Endothelial cell of umbilical vein (primary cell): ENCODE measurements around the gene OR10X1. TPM values are rescaled to one million over a fixed set of nuclear protein-coding genes. Genes with fewer than 3 reads are reported as not detected.

Source experiments
- BruUV-seq: library from RNA; stranded (reverse); fragments of 400-500 nt; replicated peaks from 2 replicates; lab custom pipeline; 2021; lab: Mats Ljungman, UMichigan
- CTCF ChIA-PET: fragments of 300-600, 350-600 bp; sonication (Branson Sonifier 250); formaldehyde crosslinking; loops from one replicate; lab custom pipeline; 2021; ENCODE audit warnings: antibody characterized with exemption, inconsistent platforms; lab: Charles Lee
- POLR2A ChIA-PET: fragments of 300-600, 350-600 bp; sonication (Branson Sonifier 250); formaldehyde crosslinking; loops from one replicate; lab custom pipeline; 2021; ENCODE audit warnings: antibody characterized with exemption, inconsistent platforms; lab: Charles Lee
- DNase-seq: peaks from one replicate; pipeline ENCODE4 v3.0.0-alpha.2; 2011; ENCODE audit warnings: low read depth, low spot score
- FAIRE-seq: peaks from 2 replicates; lab custom pipeline; 2011; peaks lifted over from hg19 to GRCh38; lab: Jason Lieb, UNC
- H2AFZ ChIP-seq: 2 replicates; pipeline ENCODE4 v1.6.0; 2012; ENCODE audit warnings: low read depth, low read length, control low read depth, inconsistent platforms
- H3K27ac ChIP-seq: 2 replicates; pipeline ENCODE4 v1.5.1; 2011; ENCODE audit warnings: low read depth, mild to moderate bottlenecking, control low read depth, low read length, moderate library complexity; ENCODE audit not compliant: insufficient read depth
- H3K27me3 ChIP-seq, 2 experiments: 2 replicates each; pipeline versions ENCODE4 v1.6.0 to v1.6.1; 2011; ENCODE audit warnings: low read length in 2 of 2, mixed read lengths in 1 of 2; ENCODE audit not compliant: control insufficient read depth in 2 of 2, insufficient read depth in 2 of 2
- H3K36me3 ChIP-seq, 2 experiments: 2 replicates in 1 of 2; 3 replicates in 1 of 2; pipeline ENCODE4 v1.5.1; 2011; ENCODE audit warnings: low read length in 2 of 2, mild to moderate bottlenecking in 1 of 2, moderate library complexity in 1 of 2; ENCODE audit not compliant: control insufficient read depth in 2 of 2, insufficient read depth in 2 of 2; ENCODE audit errors: extremely low read depth in 1 of 2
- H3K4me1 ChIP-seq: 3 replicates; pipeline ENCODE4 v1.5.1; 2011; ENCODE audit warnings: mild to moderate bottlenecking, low read length; ENCODE audit not compliant: control insufficient read depth, insufficient read depth; ENCODE audit errors: extremely low read depth
- H3K4me2 ChIP-seq: 2 replicates; pipeline ENCODE4 v1.6.1; 2011; ENCODE audit warnings: low read length, control low read depth, mixed read lengths; ENCODE audit not compliant: insufficient read depth
- H3K4me3 ChIP-seq, 3 experiments: fragments of 200-600 bp in 1 of 3; sonication (generic), shearing (Covaris generic) in 1 of 3; replicated peaks in 1 of 3; 2 replicates each; pipeline ENCODE4 v1.5.1; 2011 to 2016; ENCODE audit warnings: control low read depth in 3 of 3, low read length in 3 of 3, mild to moderate bottlenecking in 2 of 3, inconsistent platforms in 1 of 3, low read depth in 1 of 3, moderate library complexity in 1 of 3; ENCODE audit not compliant: insufficient read depth in 1 of 3
- H3K79me2 ChIP-seq: 2 replicates; pipeline ENCODE4 v1.6.0; 2012; ENCODE audit warnings: low read length, inconsistent platforms; ENCODE audit not compliant: control insufficient read depth, insufficient read depth
- H3K9ac ChIP-seq: replicated peaks from 2 replicates; pipeline ENCODE3; 2011; ENCODE audit warnings: low read length, control low read depth; ENCODE audit not compliant: insufficient read depth; ENCODE audit errors: extremely low read depth
- H3K9me1 ChIP-seq: replicated peaks from 3 replicates; pipeline ENCODE4 v1.6.0; 2011; ENCODE audit warnings: mild to moderate bottlenecking, low read length; ENCODE audit not compliant: control insufficient read depth, insufficient read depth; ENCODE audit errors: extremely low read depth
- H3K9me3 ChIP-seq: replicated peaks from 2 replicates; pipeline ENCODE4 v1.5.1; 2012; ENCODE audit warnings: low read length, inconsistent platforms; ENCODE audit not compliant: control insufficient read depth, insufficient read depth
- H4K20me1 ChIP-seq: replicated peaks from 2 replicates; pipeline ENCODE3; 2011; ENCODE audit warnings: mild to moderate bottlenecking, low read length; ENCODE audit not compliant: control insufficient read depth, insufficient read depth; ENCODE audit errors: extremely low read depth
- CTCF ChIP-seq, 2 donors: IDR thresholded peaks; 1 replicate in 1 of 2; 2 replicates in 1 of 2; pipeline ENCODE4 v1.5.1; 2011; ENCODE audit warnings: low read length in 2 of 2, mild to moderate bottlenecking in 2 of 2, moderate library complexity in 2 of 2, control low read depth in 1 of 2, inconsistent platforms in 1 of 2, low read depth in 1 of 2; ENCODE audit not compliant: insufficient read depth in 1 of 2; ENCODE audit errors: extremely low read depth in 1 of 2
- EZH2 ChIP-seq: IDR thresholded peaks from 2 replicates; pipeline ENCODE4 v1.6.1; 2012; ENCODE audit warnings: borderline replicate concordance, low read depth, mild to moderate bottlenecking, moderate library complexity, low read length, inconsistent platforms; ENCODE audit not compliant: severe bottlenecking
- FOS ChIP-seq: IDR thresholded peaks from 2 replicates; pipeline ENCODE4 v1.6.1; 2011; ENCODE audit warnings: mild to moderate bottlenecking, low read length, moderate library complexity, borderline replicate concordance; ENCODE audit not compliant: insufficient read depth
- GATA2 ChIP-seq: IDR thresholded peaks from 2 replicates; pipeline ENCODE4 v1.7.0; 2011; ENCODE audit warnings: low read depth, mild to moderate bottlenecking, moderate library complexity, mixed read lengths, low read length; ENCODE audit not compliant: insufficient read length, insufficient read depth
- JUN ChIP-seq: IDR thresholded peaks from 2 replicates; pipeline ENCODE4 v1.6.1; 2011; ENCODE audit warnings: borderline replicate concordance, low read depth; ENCODE audit not compliant: insufficient read length, insufficient read depth
- MAX ChIP-seq: IDR thresholded peaks from 2 replicates; pipeline ENCODE4 v1.6.1; 2011; ENCODE audit not compliant: insufficient read depth, insufficient read length
- MYC ChIP-seq: IDR thresholded peaks from one replicate; pipeline ENCODE4 v1.6.1; 2011; ENCODE audit warnings: mild to moderate bottlenecking, low read depth, low read length
- POLR2A ChIP-seq: IDR thresholded peaks from 2 replicates; pipeline ENCODE4 v1.6.1; 2012; ENCODE audit warnings: low read depth, mild to moderate bottlenecking, control low read depth, low read length
- POLR2AphosphoS5 ChIP-seq: IDR thresholded peaks from 2 replicates; pipeline ENCODE4 v1.6.1; 2012; ENCODE audit warnings: low read depth, mild to moderate bottlenecking, control low read depth, low read length, moderate library complexity; ENCODE audit not compliant: insufficient read depth
- dilution Hi-C: fragments of 300-500 bp; cut with MboI; formaldehyde crosslinking; loops from one replicate; pipeline ENCODE4 v1.15.0; 2019; ENCODE audit warnings: low sequenced_read_pairs; ENCODE audit not compliant: extremely low pct_ligation_motif_present
- intact Hi-C: fragments of 100-400 bp; cut with micrococcal nuclease; formaldehyde crosslinking; loops from one replicate; pipeline ENCODE4 v1.10.0; 2022
- polyA plus RNA-seq, 4 experiments: library from polyadenylated mRNA; depleted of rRNA in 3 of 4; stranded (reverse) in 3 of 4; unstranded in 1 of 4; fragments of >200 nt; gene quantifications; 2 replicates each; pipeline versions ENCODE4 v1.2.1 to v1.2.3, GENCODE V29; 2011 to 2012; ENCODE audit warnings: missing spikeins in 1 of 4
- total RNA-seq: library from RNA; stranded (reverse); gene quantifications from 2 replicates; pipeline ENCODE4 v1.2.3, GENCODE V29; 2021

The OR10X1 gene
- total and polyA plus RNA-seq, 2 donors (not counting 3 experiments of a cell fraction or from before 2014, with no cell fraction given): not detected

GRCh38 chr1:158534496-158534895 lies 45.2 kb downstream of the OR10X1 start:
- H3K4me3 ChIP-seq: no peak overlapping the region
- dilution Hi-C loops: no loop called here
- no peak for TF ChIP-seq POLR2A
- no peak for TF ChIP-seq MYC
- TF ChIP-seq FOS: no peak
- no peak for TF ChIP-seq JUN
- TF ChIP-seq MAX: no peak
- TF ChIP-seq GATA2: no peak
- TF ChIP-seq POLR2AphosphoS5: no peak
- TF ChIP-seq CTCF (IDR thresholded peaks at IDR 0.05; ENCODE audit: extremely low read depth in 1 of 2, insufficient read depth in 1 of 2, low read depth in 1 of 2, low read length in 2 of 2): no peak
- TF ChIP-seq EZH2: no peak
- no TSS peak for BruUV-seq
- no peaks in the 10 kb centered on the region for H3K27me3 ChIP-seq
- no peaks in the 10 kb centered on the region for H3K9me3 ChIP-seq
- H3K4me1 ChIP-seq: no peaks in the 10 kb centered on the region
- H3K9me1 ChIP-seq: no peaks in the 10 kb centered on the region
- no peak overlapping the region for H3K4me2 ChIP-seq
- no peak for FAIRE-seq
- DNase-seq: no peak
- H4K20me1 ChIP-seq: no peaks in the 10 kb centered on the region
- CTCF ChIA-PET: no interaction called here
- no peak overlapping the region for H3K27ac ChIP-seq
- POLR2A ChIA-PET: no interaction called here
- no peak overlapping the region for H3K9ac ChIP-seq
- no peak overlapping the region for H2AFZ ChIP-seq
- intact Hi-C loops: no loop called here
- no peaks in the 10 kb centered on the region for H3K36me3 ChIP-seq
- H3K79me2 ChIP-seq: no peaks in the 10 kb centered on the region

Other genes with a start within 250 kb of the OR10X1 start
- not detected in 2 replicates for gene CD1B, start 248.4 kb downstream of the OR10X1 start, total RNA-seq
- gene CD1B, start 248.4 kb downstream of the OR10X1 start, polyA plus RNA-seq: not detected in 2 replicates
- not detected in 2 replicates for gene CD1E, start 226.0 kb downstream of the OR10X1 start, total RNA-seq
- gene CD1E, start 226.0 kb downstream of the OR10X1 start, polyA plus RNA-seq: not detected in 2 replicates
- gene OR10T2, start 180.4 kb downstream of the OR10X1 start, total RNA-seq: not detected in 2 replicates
- not detected in 2 replicates for gene OR10T2, start 180.4 kb downstream of the OR10X1 start, polyA plus RNA-seq
- gene OR10K2, start 153.7 kb downstream of the OR10X1 start, total RNA-seq: not detected in 2 replicates
- gene OR10K2, start 153.7 kb downstream of the OR10X1 start, polyA plus RNA-seq: not detected in 2 replicates
- not detected in 2 replicates for gene OR10K1, start 118.1 kb downstream of the OR10X1 start, total RNA-seq
- gene OR10K1, start 118.1 kb downstream of the OR10X1 start, polyA plus RNA-seq: not detected in 2 replicates
- gene OR10R2, start 107.7 kb downstream of the OR10X1 start, total RNA-seq: not detected in 2 replicates
- not detected in 2 replicates for gene OR10R2, start 107.7 kb downstream of the OR10X1 start, polyA plus RNA-seq
- gene OR6Y1, start 25.5 kb downstream of the OR10X1 start, total RNA-seq: not detected in 2 replicates
- gene OR6Y1, start 25.5 kb downstream of the OR10X1 start, polyA plus RNA-seq: not detected in 2 replicates
- gene OR6P1, start 9.3 kb downstream of the OR10X1 start, total RNA-seq: not detected in 2 replicates
- not detected in 2 replicates for gene OR6P1, start 9.3 kb downstream of the OR10X1 start, polyA plus RNA-seq
- not detected in 2 replicates for gene OR10Z1, start 25.4 kb upstream of the OR10X1 start, total RNA-seq
- not detected in 2 replicates for gene OR10Z1, start 25.4 kb upstream of the OR10X1 start, polyA plus RNA-seq
- 0.48 and 0.84 TPM in 2 replicates for gene SPTA1, start 106.8 kb upstream of the OR10X1 start, total RNA-seq
- 0.01 and 0.11 TPM in 2 replicates for gene SPTA1, start 106.8 kb upstream of the OR10X1 start, polyA plus RNA-seq
- not detected in 2 replicates for gene OR6K2, start 120.8 kb upstream of the OR10X1 start, total RNA-seq
- gene OR6K2, start 120.8 kb upstream of the OR10X1 start, polyA plus RNA-seq: not detected in 2 replicates
- not detected in 2 replicates for gene OR6K3, start 140.8 kb upstream of the OR10X1 start, total RNA-seq
- gene OR6K3, start 140.8 kb upstream of the OR10X1 start, polyA plus RNA-seq: not detected in 2 replicates
- not detected in 2 replicates for gene OR6K6, start 174.8 kb upstream of the OR10X1 start, total RNA-seq
- gene OR6K6, start 174.8 kb upstream of the OR10X1 start, polyA plus RNA-seq: not detected in 2 replicates
- gene OR6N1, start 192.3 kb upstream of the OR10X1 start, total RNA-seq: not detected in 2 replicates
- not detected in 2 replicates for gene OR6N1, start 192.3 kb upstream of the OR10X1 start, polyA plus RNA-seq
- not detected in 2 replicates for gene OR6N2, start 201.3 kb upstream of the OR10X1 start, total RNA-seq
- gene OR6N2, start 201.3 kb upstream of the OR10X1 start, polyA plus RNA-seq: not detected in 2 replicates